GM12875 (cell line): ENCODE data around the gene MX1.

ENCODE experiments used
- H3K4me3 ChIP-seq: one replicate; pipeline ENCODE4 v1.5.1; 2011; ENCODE audit warnings: low read depth, low read length, control low read depth
- CTCF ChIP-seq: IDR thresholded peaks from 2 replicates; pipeline ENCODE4 v1.5.1; 2011; ENCODE audit warnings: low read depth, mild to moderate bottlenecking, control low read depth, inconsistent platforms, low read length, moderate library complexity, borderline replicate concordance; ENCODE audit not compliant: insufficient read depth

MX1 gene

GRCh38 chr21:41507521-41508414 lies 81.7 kb downstream of the MX1 start, which contains the start of gene TMPRSS2:
Gene TMPRSS2, minus strand, starts transcription at chr21:41508158. Its CDS starts 10,025 bp downstream, at chr21:41498133.
- no peak within 1 kb of the TSS for H3K4me3 ChIP-seq
- TF ChIP-seq CTCF, result no peak

DNA sequence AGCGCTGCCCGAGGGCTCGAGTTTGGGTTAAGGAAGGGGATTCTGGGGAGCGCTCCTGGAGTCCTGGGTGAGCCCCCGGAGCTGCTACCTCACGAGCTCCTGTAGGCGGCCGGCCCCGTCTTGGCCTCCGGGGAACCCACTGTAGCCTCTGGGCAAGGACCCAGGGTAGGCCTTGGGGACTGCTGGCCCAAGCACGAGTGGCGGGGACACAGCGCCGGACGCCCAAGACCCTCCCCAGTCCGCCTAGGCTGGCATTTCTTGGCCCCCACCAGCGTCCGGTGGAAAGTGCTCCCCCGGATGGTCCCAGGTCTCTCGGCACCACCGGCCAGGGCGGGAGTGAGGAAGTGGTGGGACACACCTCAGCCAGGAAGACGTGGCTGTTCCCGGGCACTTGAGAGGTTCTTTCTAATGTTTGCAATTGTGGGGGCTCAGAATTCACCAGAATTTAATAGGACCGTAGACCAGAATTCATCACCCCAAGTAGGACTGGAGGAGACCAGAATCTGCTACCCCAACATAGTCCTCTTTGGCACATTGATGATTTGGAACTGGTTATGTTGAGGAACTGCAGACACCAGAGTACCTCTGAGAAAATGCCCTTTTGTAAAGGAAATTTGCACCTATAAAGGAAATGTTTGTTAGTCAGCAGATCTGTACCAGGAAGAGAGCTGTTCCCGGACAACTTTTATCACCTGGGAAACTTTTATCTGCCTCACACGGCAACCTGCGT lies 82.5 kb downstream of the MX1 start:
- H3K4me3 ChIP-seq, result no peak overlapping the region
- no peak for TF ChIP-seq CTCF
